HG03280 (cell line): ENCODE data around the gene ABLIM3.

Experiments used
- ATAC-seq: cut with Tn5 transposase; IDR thresholded peaks from one replicate; pipeline ENCODE4 v1.9.1; 2021; ENCODE audit warnings: mild to moderate bottlenecking, moderate library complexity; ENCODE audit not compliant: unreplicated experiment

Gene ABLIM3

GRCh38 chr5:149277801-149278200, 136.5 kb downstream of the ABLIM3 start:
- no peak for ATAC-seq

- no peak for ATAC-seq
These were observed 137.3 kb downstream of the ABLIM3 start for GRCh38 chr5:149278451-149279210.

GRCh38 chr5:149279661-149280060, 138.4 kb downstream of the ABLIM3 start:
- no peak for ATAC-seq

GRCh38 chr5:149280124-149280523, 138.8 kb downstream of the ABLIM3 start:
- no peak for ATAC-seq

- ATAC-seq = no peak
These were observed 139.5 kb downstream of the ABLIM3 start for GRCh38 chr5:149280802-149281201.

- ATAC-seq = no peak
These were observed 141.0 kb downstream of the ABLIM3 start for GRCh38 chr5:149282027-149282965.

DNA sequence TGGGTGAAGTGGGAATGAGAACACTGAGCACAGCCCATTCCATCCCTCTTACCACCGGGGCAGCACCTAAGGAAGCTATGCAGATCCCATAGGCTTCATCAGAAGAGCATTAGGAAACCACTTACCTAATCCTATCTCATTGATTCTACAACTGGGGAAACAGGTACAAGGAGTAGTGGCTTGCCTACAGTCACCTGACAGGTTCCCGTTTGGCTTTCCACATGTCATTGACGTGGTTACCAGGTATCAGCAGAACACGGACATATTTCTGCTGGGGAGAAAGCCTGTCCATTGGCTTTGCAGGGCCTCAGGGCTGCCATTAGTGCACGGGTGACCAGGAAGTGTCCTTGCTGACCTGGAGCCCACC, 141.7 kb downstream of the ABLIM3 start:
- ATAC-seq = no peak

- ATAC-seq = no peak
These were observed 142.6 kb downstream of the ABLIM3 start for GRCh38 chr5:149283626-149284480.

DNA sequence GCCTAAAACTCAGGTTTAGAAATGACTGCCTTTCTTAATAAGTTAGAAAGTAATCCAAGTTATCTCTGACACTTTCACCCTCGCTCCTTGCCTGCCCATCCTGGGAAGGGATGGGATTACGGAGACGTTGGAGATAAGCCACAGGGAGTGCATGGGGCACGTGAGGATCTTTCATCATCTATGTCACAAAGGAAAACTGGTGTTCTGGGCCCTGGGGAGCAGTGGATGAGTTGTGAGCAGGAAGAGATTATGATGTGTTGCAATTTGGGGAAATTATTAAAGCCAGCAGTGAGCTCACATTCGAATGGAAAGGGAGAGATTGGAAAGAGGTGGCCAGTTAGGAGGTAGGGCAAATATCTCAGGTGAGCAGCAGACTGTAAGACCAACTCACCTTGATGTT, 143.2 kb downstream of the ABLIM3 start:
- no peak for ATAC-seq

DNA sequence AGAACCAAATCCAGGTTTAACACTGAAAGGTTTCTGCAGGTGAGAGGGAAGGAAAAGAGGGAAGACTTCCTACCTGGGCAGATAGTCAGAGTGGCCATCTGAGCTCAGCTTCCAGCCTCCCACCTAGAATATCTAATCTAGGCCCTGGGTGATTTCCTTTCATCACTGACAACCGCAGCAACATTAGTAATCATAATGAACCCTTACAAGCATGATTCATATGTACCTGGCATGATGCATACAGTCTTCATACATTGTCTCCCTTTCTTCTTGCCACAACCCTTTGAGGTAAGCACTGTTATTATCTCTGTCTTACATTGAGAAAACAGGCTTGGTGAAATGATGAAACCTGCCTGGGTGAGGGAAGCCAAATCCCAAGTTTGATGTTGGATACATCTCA, 143.9 kb downstream of the ABLIM3 start:
- no peak for ATAC-seq

GRCh38 chr5:149288436-149288835, 147.1 kb downstream of the ABLIM3 start:
- ATAC-seq = no peak

DNA sequence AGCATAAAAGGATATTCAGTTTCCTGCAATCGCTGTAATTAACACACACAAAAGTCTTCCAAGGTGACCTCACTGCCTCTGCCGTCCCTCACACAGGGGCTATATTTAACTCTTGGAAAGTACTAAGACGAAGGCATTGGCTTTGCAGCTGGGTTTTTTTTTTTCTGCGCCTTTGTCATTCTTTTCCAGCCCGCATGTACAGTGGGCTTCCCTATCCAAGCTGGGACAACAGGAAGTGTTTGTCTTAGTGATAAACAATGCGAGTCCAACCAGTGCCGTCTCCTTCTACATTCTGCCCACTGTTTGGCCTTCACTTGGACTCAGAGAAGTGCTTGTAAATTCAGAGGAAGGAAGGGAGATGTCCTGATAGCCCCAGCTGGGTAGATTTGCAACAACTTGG, 148.0 kb downstream of the ABLIM3 start:
- no peak for ATAC-seq

DNA sequence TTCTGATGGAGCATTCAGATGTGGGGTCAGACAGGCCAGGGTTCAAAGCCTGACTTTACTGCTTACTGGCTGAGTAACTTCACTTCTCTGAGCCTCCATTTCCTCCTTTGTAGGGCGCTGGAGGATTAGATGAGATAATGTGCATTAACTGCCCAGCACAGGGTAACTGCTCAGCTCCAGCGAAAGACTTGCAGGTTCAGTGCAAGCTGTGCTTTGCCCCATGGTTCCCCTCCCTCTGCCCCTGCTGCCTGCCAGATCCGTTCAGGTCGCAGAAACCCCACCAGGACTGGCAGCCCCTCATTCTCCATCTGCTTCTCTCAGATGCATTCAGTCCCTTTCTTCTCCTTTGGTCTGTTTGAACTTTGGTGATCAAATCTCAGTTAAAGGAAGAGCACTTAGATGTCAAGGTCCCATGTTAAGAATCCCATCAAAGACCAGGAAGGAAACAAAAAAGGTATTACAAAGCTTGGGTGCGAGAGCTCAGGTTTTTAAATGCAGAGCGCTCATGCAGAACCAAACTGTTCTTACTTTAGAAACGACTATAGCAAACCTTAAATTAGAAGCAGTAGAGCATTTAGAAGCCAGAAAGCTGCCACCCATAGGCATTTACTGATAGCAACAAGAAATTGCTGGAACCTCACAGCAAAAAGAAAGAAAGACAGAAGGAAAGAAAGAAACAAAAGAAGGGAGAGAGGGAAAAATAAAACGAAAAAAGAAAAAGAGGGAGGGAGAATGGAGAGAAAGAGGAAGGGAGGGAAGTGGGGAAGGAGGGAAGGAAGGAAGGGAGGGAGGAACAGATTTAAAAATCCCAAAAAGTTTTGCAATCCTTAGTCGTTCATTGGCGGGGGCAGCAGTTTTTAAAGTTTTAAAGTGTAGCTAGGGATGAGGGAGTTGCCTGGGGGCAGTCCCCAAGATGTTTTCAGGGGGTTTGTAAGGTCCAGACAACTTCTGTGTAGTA, 153.9 kb downstream of the ABLIM3 start:
- ATAC-seq = no peak

GRCh38 chr5:149297340-149298025, 156.2 kb downstream of the ABLIM3 start:
- no peak for ATAC-seq

DNA sequence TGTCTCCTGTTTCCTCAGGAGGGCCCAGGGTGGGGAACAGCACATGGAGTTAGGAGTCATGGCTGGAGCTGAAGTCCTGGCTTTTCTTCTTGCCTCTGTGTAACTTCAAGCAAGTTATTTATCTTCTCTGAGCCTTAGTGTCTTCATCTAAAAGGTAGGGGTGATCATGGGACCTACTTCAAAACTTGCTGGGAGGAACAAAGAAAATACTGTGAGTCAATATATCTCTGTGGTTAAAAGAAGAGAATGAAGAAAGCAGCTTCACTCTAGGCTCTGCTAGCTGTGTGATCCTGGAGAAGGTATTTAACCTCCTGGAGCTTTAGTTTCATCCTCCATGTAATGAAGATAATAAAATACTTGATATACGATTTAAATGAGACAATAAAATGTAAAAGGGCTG, 156.9 kb downstream of the ABLIM3 start:
- ATAC-seq = no peak

GRCh38 chr5:149298842-149299404, 157.6 kb downstream of the ABLIM3 start:
- ATAC-seq = no peak

GRCh38 chr5:149299451-149300054, 158.3 kb downstream of the ABLIM3 start:
- ATAC-seq = no peak

GRCh38 chr5:149300441-149300840, 159.1 kb downstream of the ABLIM3 start:
- ATAC-seq = no peak
